IPS-NIHi7 (cell line): ENCODE measurements around the gene CCDC157.

ENCODE experiments used
- DNase-seq: peaks from one replicate; pipeline ENCODE4 v3.0.0; 2012; ENCODE audit warnings: mixed read lengths; ENCODE audit errors: extremely low spot score

Gene CCDC157

GRCh38 chr22:30354644-30355043, 2.2 kb upstream of the CCDC157 start:
- DNase-seq: no peak

- no peak for DNase-seq
Observed at GRCh38 chr22:30357236-30357570, 396 bp downstream of the CCDC157 start.

- DNase-seq: no peak
Observed at GRCh38 chr22:30357650-30358215, 926 bp downstream of the CCDC157 start.

GRCh38 chr22:30358541-30358940, 1.7 kb downstream of the CCDC157 start:
- DNase-seq: no peak

GRCh38 chr22:30361916-30362650, 5.3 kb downstream of the CCDC157 start:
- DNase-seq: no peak

- peak; percentile 77 for DNase-seq
Observed at GRCh38 chr22:30362651-30363281, 6.0 kb downstream of the CCDC157 start.

GRCh38 chr22:30365891-30366290, 9.1 kb downstream of the CCDC157 start:
- DNase-seq: no peak

GRCh38 chr22:30368420-30368819, 11.6 kb downstream of the CCDC157 start:
- no peak for DNase-seq

GRCh38 chr22:30370641-30371230, 13.9 kb downstream of the CCDC157 start:
- DNase-seq: no peak

GRCh38 chr22:30371321-30371720, 14.5 kb downstream of the CCDC157 start:
- DNase-seq: no peak

GRCh38 chr22:30371981-30372380, 15.2 kb downstream of the CCDC157 start:
- DNase-seq: no peak

- no peak for DNase-seq
Observed at GRCh38 chr22:30372915-30373314, 16.1 kb downstream of the CCDC157 start.

GRCh38 chr22:30373331-30374325, 16.8 kb downstream of the CCDC157 start:
- no peak for DNase-seq

GRCh38 chr22:30375312-30375849, 18.6 kb downstream of the CCDC157 start:
- DNase-seq: no peak

GRCh38 chr22:30380011-30380410, 23.2 kb downstream of the CCDC157 start:
- no peak for DNase-seq

GRCh38 chr22:30381264-30381663, 24.5 kb downstream of the CCDC157 start:
- DNase-seq: no peak

GRCh38 chr22:30382340-30382739, 25.5 kb downstream of the CCDC157 start:
- no peak for DNase-seq

- DNase-seq: no peak
Observed at GRCh38 chr22:30383061-30383460, 26.3 kb downstream of the CCDC157 start.

GRCh38 chr22:30385942-30386341, 29.1 kb downstream of the CCDC157 start:
- DNase-seq: no peak

- no peak for DNase-seq
Observed at GRCh38 chr22:30386608-30386959, 29.8 kb downstream of the CCDC157 start.
